CD4-positive, alpha-beta memory T cell (primary cell): Measurements from ENCODE around the gene CCDC200. TPM values are rescaled to one million over a fixed set of nuclear protein-coding genes. Genes with fewer than 3 reads are reported as not detected.
A peak's percentile ranks its signal among the peaks of the same experiment; 100 is the strongest.

ENCODE experiments used
- CTCF ChIA-PET: fragments of 350-600 bp; sonication (Branson Sonifier 250); formaldehyde crosslinking; loops from one replicate; lab custom pipeline; 2021; ENCODE audit warnings: inconsistent platforms; ENCODE audit not compliant: partially characterized antibody; lab: Charles Lee
- POLR2A ChIA-PET: fragments of 350-600 bp; sonication (Branson Sonifier 250); formaldehyde crosslinking; loops from one replicate; lab custom pipeline; 2021; ENCODE audit not compliant: partially characterized antibody; lab: Charles Lee
- DNase-seq, 5 donors: peaks; one replicate each; pipeline versions ENCODE4 v3.0.0 to v3.0.0-alpha.2; 2020 to 2022; ENCODE audit warnings: mixed read lengths in 1 of 5
- H3K27ac ChIP-seq: one replicate; pipeline ENCODE4 v1.7.0; 2013; ENCODE audit warnings: low read depth, low read length
- H3K27me3 ChIP-seq: 2 replicates; pipeline ENCODE4 v1.7.0; 2013; ENCODE audit warnings: mild to moderate bottlenecking, low read length, moderate library complexity; ENCODE audit not compliant: insufficient read depth
- H3K36me3 ChIP-seq: 2 replicates; pipeline ENCODE4 v1.7.0; 2013; ENCODE audit warnings: mild to moderate bottlenecking, low read length, moderate library complexity; ENCODE audit not compliant: insufficient read depth
- H3K4me1 ChIP-seq: 2 replicates; pipeline ENCODE4 v1.7.0; 2013; ENCODE audit warnings: mild to moderate bottlenecking, low read length, moderate library complexity; ENCODE audit not compliant: insufficient read depth
- H3K4me3 ChIP-seq, 2 donors: one replicate each; pipeline ENCODE4 v1.7.0; 2013; ENCODE audit warnings: low read length in 2 of 2, mild to moderate bottlenecking in 1 of 2
- H3K9me3 ChIP-seq, 2 donors: one replicate each; pipeline ENCODE4 v1.7.0; 2013; ENCODE audit warnings: low read length in 2 of 2, control low read depth in 1 of 2; ENCODE audit not compliant: control insufficient read depth in 1 of 2
- H3K27ac Mint-ChIP-seq, 7 donors: one replicate each; pipeline ENCODE4 v1.8.0; 2020 to 2021; ENCODE audit warnings: mixed read lengths in 7 of 7, mild to moderate bottlenecking in 6 of 7, inconsistent platforms in 3 of 7, moderate library complexity in 3 of 7
- H3K27me3 Mint-ChIP-seq, 2 donors: one replicate each; pipeline ENCODE4 v1.8.0; 2020 to 2021; ENCODE audit warnings: mixed read lengths in 2 of 2
- H3K36me3 Mint-ChIP-seq, 2 donors: one replicate each; pipeline ENCODE4 v1.8.0; 2020 to 2021; ENCODE audit warnings: mixed read lengths in 2 of 2, inconsistent platforms in 1 of 2, mild to moderate bottlenecking in 1 of 2
- H3K4me1 Mint-ChIP-seq, 4 donors: one replicate each; pipeline ENCODE4 v1.8.0; 2020 to 2021; ENCODE audit warnings: mixed read lengths in 4 of 4, mild to moderate bottlenecking in 1 of 4
- H3K4me3 Mint-ChIP-seq, 8 donors: one replicate each; pipeline ENCODE4 v1.8.0; 2020 to 2021; ENCODE audit warnings: mixed read lengths in 8 of 8, mild to moderate bottlenecking in 7 of 8, moderate library complexity in 6 of 8, inconsistent platforms in 3 of 8
- H3K9me3 Mint-ChIP-seq, 8 donors: one replicate each; pipeline ENCODE4 v1.8.0; 2020 to 2021; ENCODE audit warnings: mixed read lengths in 8 of 8, mild to moderate bottlenecking in 5 of 8, inconsistent platforms in 3 of 8, moderate library complexity in 1 of 8
- intact Hi-C: fragments of 100-400 bp; cut with micrococcal nuclease; formaldehyde crosslinking; loops from one replicate; pipeline ENCODE4 v1.15.1; 2023
- polyA plus RNA-seq, 2 donors: library from polyadenylated mRNA; unstranded; fragments of 300-500 nt; fragmentation: Illumina TruSeq; gene quantifications; one replicate each; pipeline ENCODE4 v1.2.3, GENCODE V29; 2021
- total RNA-seq, 2 experiments: library from RNA; stranded (reverse); gene quantifications; one replicate each; pipeline ENCODE4 v1.2.3, GENCODE V29; 2021

Gene CCDC200
- total and polyA plus RNA-seq, 4 experiments from 2014 or later = 0.70 to 2.1 (median 1.3) TPM; not detected in 1

GRCh38 chr17:43215341-43215740 lies 13.1 kb downstream of the CCDC200 start:
- H3K27me3 ChIP-seq = no peaks in the 10 kb centered on the region
- no peak overlapping the region for H3K4me3 ChIP-seq
- ChIA-PET POLR2A (interaction anchor here (1.0 kb wide), 1 partner anchor 173 kb away, joined by 4 read pairs; no protein-coding TSS in a partner anchor), CTCF (no interaction called here)
- peaks cover 4% of the 10 kb centered on the region for H3K36me3 ChIP-seq
- no peaks in the 10 kb centered on the region for H3K27me3 Mint-ChIP-seq
- H3K4me1 ChIP-seq = peaks cover 18% of the 10 kb centered on the region
- peak overlapping the region in 1 of 7 donors; percentile 75 for H3K27ac Mint-ChIP-seq
- no peaks in the 10 kb centered on the region for H3K9me3 Mint-ChIP-seq
- H3K4me3 Mint-ChIP-seq = no peak overlapping the region
- H3K4me1 Mint-ChIP-seq = peaks cover 17 to 42% (median 29%) of the 10 kb centered on the region in 4 donors
- H3K9me3 ChIP-seq = no peaks in the 10 kb centered on the region
- DNase-seq = no peak
- intact Hi-C loops = no loop called here
- H3K36me3 Mint-ChIP-seq = peaks cover 7 to 42% of the 10 kb centered on the region in 2 donors
- H3K27ac ChIP-seq = no peak overlapping the region

- Histone ChIP-seq H3K27me3 (no peaks in the 10 kb centered on the region), H3K27ac (no peak overlapping the region), H3K4me1 (peaks cover 22% of the 10 kb centered on the region), H3K9me3 (no peaks in the 10 kb centered on the region), H3K36me3 (peaks cover 9% of the 10 kb centered on the region), H3K4me3 (no peak overlapping the region)
- peak overlapping the region; percentile 25 to 99 (median 48) for H3K4me3 Mint-ChIP-seq
- ChIA-PET POLR2A (interaction anchor here (1.2 to 8.1 kb wide), 5 partner anchors 13 to 215 kb away, joined by 4 to 128 read pairs (median 23); partner anchors contain the start of genes NBR1 and RPL27), CTCF (interaction anchor here (0.7 to 2.7 kb wide), 2 partner anchors 102 to 120 kb away, joined by 3 to 13 read pairs; no protein-coding TSS in a partner anchor)
- peaks cover 12 to 48% of the 10 kb centered on the region in 2 donors for H3K36me3 Mint-ChIP-seq
- H3K9me3 Mint-ChIP-seq = no peaks in the 10 kb centered on the region
- H3K27ac Mint-ChIP-seq = peak overlapping the region in 5 of 7 donors; percentile 64 to 98 (median 84)
- H3K4me1 Mint-ChIP-seq = peaks cover 19 to 41% (median 31%) of the 10 kb centered on the region in 4 donors
- DNase-seq = no peak
- H3K27me3 Mint-ChIP-seq = no peaks in the 10 kb centered on the region
- intact Hi-C loops = loop anchor here (5.0 kb wide), 1 partner anchor 86 kb away; the partner anchor contains the start of gene BRCA1
Observed at GRCh38 chr17:43213545-43213944, 14.9 kb downstream of the CCDC200 start.

GRCh38 chr17:43212641-43213490 lies 15.6 kb downstream of the CCDC200 start:
- Histone ChIP-seq H3K36me3 (peaks cover 9% of the 10 kb centered on the region), H3K4me1 (peaks cover 22% of the 10 kb centered on the region), H3K9me3 (no peaks in the 10 kb centered on the region), H3K4me3 (peak overlapping the region; percentile 39 to 86), H3K27ac (peak overlapping the region; percentile 87), H3K27me3 (no peaks in the 10 kb centered on the region)
- peaks cover 19 to 54% of the 10 kb centered on the region in 2 donors for H3K36me3 Mint-ChIP-seq
- H3K27ac Mint-ChIP-seq = peak overlapping the region; percentile 84 to 99 (median 98)
- intact Hi-C loops = loop anchor here (1.0 to 5.0 kb wide), 2 partner anchors 86 to 207 kb away; partner anchors contain the start of genes BRCA1 and IFI35
- ChIA-PET POLR2A (interaction anchor here (1.2 to 8.1 kb wide), 11 partner anchors 9 to 215 kb away, joined by 4 to 128 read pairs (median 16); partner anchors contain the start of genes NBR1, RPL27 and VAT1), CTCF (interaction anchor here (0.7 to 2.7 kb wide), 6 partner anchors 102 to 271 kb away, joined by 3 to 13 read pairs (median 4); partner anchors contain the start of genes DHX8 and IFI35)
- peak overlapping the region; percentile 92 to 100 (median 99) for H3K4me3 Mint-ChIP-seq
- H3K9me3 Mint-ChIP-seq = no peaks in the 10 kb centered on the region
- DNase-seq = peak in 1 of 5 donors; percentile 20
- H3K4me1 Mint-ChIP-seq = peaks cover 19 to 42% (median 34%) of the 10 kb centered on the region in 4 donors
- no peaks in the 10 kb centered on the region for H3K27me3 Mint-ChIP-seq

GRCh38 chr17:43211480-43212402 lies 16.7 kb downstream of the CCDC200 start, which contains the start of gene TMEM106A:
TSS of gene TMEM106A (plus strand) at chr17:43211875. CDS start at chr17:43213042, 1,167 bp downstream.
- H3K9me3 Mint-ChIP-seq = no peaks in the 10 kb centered on the region
- peak within 1 kb of the TSS; percentile 92 to 100 (median 99) for H3K4me3 Mint-ChIP-seq
- Histone ChIP-seq H3K36me3 (peaks cover 15% of the 10 kb centered on the region), H3K4me3 (peak within 1 kb of the TSS; percentile 82 to 86), H3K27me3 (no peaks in the 10 kb centered on the region), H3K27ac (peak within 1 kb of the TSS; percentile 87), H3K9me3 (no peaks in the 10 kb centered on the region), H3K4me1 (peaks cover 22% of the 10 kb centered on the region)
- intact Hi-C loops = loop anchor here (1.0 to 5.0 kb wide), 3 partner anchors 40 to 205 kb away; partner anchors contain the start of genes BRCA1, IFI35 and NBR1
- ChIA-PET POLR2A (interaction anchor here (0.6 to 8.1 kb wide), 20 partner anchors 10 to 378 kb away, joined by 3 to 128 read pairs (median 4); partner anchors contain the start of genes DHX8, NBR1, PSME3 and RND2), CTCF (interaction anchor here (1.0 to 2.7 kb wide), 9 partner anchors 9 to 272 kb away, joined by 3 to 13 read pairs (median 5); partner anchors contain the start of genes DHX8 and IFI35)
- peaks cover 20 to 57% of the 10 kb centered on the region in 2 donors for H3K36me3 Mint-ChIP-seq
- DNase-seq = peak; percentile 72 to 76 (median 74)
- H3K4me1 Mint-ChIP-seq = peaks cover 17 to 43% (median 28%) of the 10 kb centered on the region in 4 donors
- no peaks in the 10 kb centered on the region for H3K27me3 Mint-ChIP-seq
- H3K27ac Mint-ChIP-seq = peak within 1 kb of the TSS; percentile 84 to 99 (median 98)

- peak overlapping the region; percentile 87 for H3K27ac ChIP-seq
- H3K4me1 ChIP-seq = peaks cover 22% of the 10 kb centered on the region
- H3K27me3 ChIP-seq = no peaks in the 10 kb centered on the region
- no peaks in the 10 kb centered on the region for H3K27me3 Mint-ChIP-seq
- ChIA-PET POLR2A (interaction anchor here (0.9 to 8.1 kb wide), 16 partner anchors 10 to 378 kb away, joined by 3 to 128 read pairs (median 6); partner anchors contain the start of genes NBR1, PSME3, RND2 and RPL27), CTCF (interaction anchor here (1.0 to 2.6 kb wide), 6 partner anchors 15 to 204 kb away, joined by 3 to 11 read pairs (median 4); partner anchors contain the start of gene IFI35)
- intact Hi-C loops = loop anchor here (1.0 to 5.0 kb wide), 2 partner anchors 40 to 84 kb away; partner anchors contain the start of genes BRCA1 and NBR1
- peaks cover 13% of the 10 kb centered on the region for H3K36me3 ChIP-seq
- peak overlapping the region; percentile 84 to 99 (median 98) for H3K27ac Mint-ChIP-seq
- H3K9me3 Mint-ChIP-seq = no peaks in the 10 kb centered on the region
- H3K4me1 Mint-ChIP-seq = peaks cover 17 to 43% (median 28%) of the 10 kb centered on the region in 4 donors
- H3K4me3 ChIP-seq = peak overlapping the region; percentile 82 to 86
- DNase-seq = peak in 2 of 5 donors; percentile 4 to 5
- H3K9me3 ChIP-seq = no peaks in the 10 kb centered on the region
- H3K4me3 Mint-ChIP-seq = peak overlapping the region; percentile 92 to 100 (median 99)
- peaks cover 19 to 54% of the 10 kb centered on the region in 2 donors for H3K36me3 Mint-ChIP-seq
Observed at GRCh38 chr17:43211123-43211479, 17.3 kb downstream of the CCDC200 start.

- DNase-seq = no peak
- H3K4me1 Mint-ChIP-seq = peaks cover 17 to 43% (median 25%) of the 10 kb centered on the region in 4 donors
- Histone ChIP-seq H3K4me1 (peaks cover 22% of the 10 kb centered on the region), H3K9me3 (no peaks in the 10 kb centered on the region), H3K4me3 (no peak overlapping the region), H3K36me3 (peaks cover 12% of the 10 kb centered on the region), H3K27ac (peak overlapping the region; percentile 87), H3K27me3 (no peaks in the 10 kb centered on the region)
- intact Hi-C loops = loop anchor here (5.0 kb wide), 1 partner anchor 83 kb away; the partner anchor contains the start of gene BRCA1
- H3K27ac Mint-ChIP-seq = peak overlapping the region; percentile 84 to 99 (median 98)
- peak overlapping the region; percentile 92 to 100 (median 99) for H3K4me3 Mint-ChIP-seq
- POLR2A ChIA-PET = interaction anchor here (1.3 to 8.1 kb wide), 7 partner anchors 10 to 178 kb away, joined by 4 to 128 read pairs (median 23); partner anchors contain the start of gene NBR1
- H3K9me3 Mint-ChIP-seq = no peaks in the 10 kb centered on the region
- CTCF ChIA-PET = interaction anchor here (1.6 to 2.6 kb wide), 3 partner anchors 99 to 122 kb away, joined by 3 to 11 read pairs (median 6); no protein-coding TSS in a partner anchor
- H3K27me3 Mint-ChIP-seq = no peaks in the 10 kb centered on the region
- H3K36me3 Mint-ChIP-seq = peaks cover 19 to 51% of the 10 kb centered on the region in 2 donors
Observed at GRCh38 chr17:43210576-43210975, 17.8 kb downstream of the CCDC200 start.
